T-helper 1 cell treated with Interleukin-12 subunit alpha and Interleukin-12 subunit beta and Interleukin-4 antibody, amounts not matched to agents 30 μg/mL and 1 μg/mL, for 36 hours (primary cell): ENCODE results near the gene IER3.
A peak's percentile ranks its signal among the peaks of the same experiment; 100 is the strongest.
"Not testable (repeated sequence)": the region's sequence is repeated elsewhere in the genome, so short reads cannot be mapped to it uniquely, and the experiment has no call there.

Experiments used
- H3K27ac Mint-ChIP-seq: one replicate; pipeline ENCODE4 v1.8.0; 2021; ENCODE audit warnings: mild to moderate bottlenecking, mixed read lengths
- H3K27me3 Mint-ChIP-seq: one replicate; pipeline ENCODE4 v1.8.0; 2021; ENCODE audit warnings: low read depth, mixed read lengths
- H3K36me3 Mint-ChIP-seq: one replicate; pipeline ENCODE4 v1.8.0; 2021; ENCODE audit warnings: low read depth, mixed read lengths
- H3K4me1 Mint-ChIP-seq: one replicate; pipeline ENCODE4 v1.8.0; 2021; ENCODE audit warnings: low read depth, mixed read lengths
- H3K4me3 Mint-ChIP-seq: one replicate; pipeline ENCODE4 v1.8.0; 2021; ENCODE audit warnings: mild to moderate bottlenecking, moderate library complexity, mixed read lengths
- H3K9me3 Mint-ChIP-seq: one replicate; pipeline ENCODE4 v1.8.0; 2021; ENCODE audit warnings: mixed read lengths

Gene IER3

GRCh38 chr6:30725713-30726505, 18.4 kb downstream of the IER3 start:
- Mint-ChIP-seq H3K9me3 (no peaks in the 10 kb centered on the region), H3K27ac (no peak overlapping the region), H3K4me3 (no peak overlapping the region), H3K27me3 (no peaks in the 10 kb centered on the region), H3K4me1 (peaks cover 43% of the 10 kb centered on the region), H3K36me3 (peaks cover 68% of the 10 kb centered on the region)

- H3K4me3 Mint-ChIP-seq: peak overlapping the region; percentile 27
- peak overlapping the region; percentile 31 for H3K27ac Mint-ChIP-seq
- H3K4me1 Mint-ChIP-seq: peaks cover 35% of the 10 kb centered on the region
- H3K27me3 Mint-ChIP-seq: no peaks in the 10 kb centered on the region
- peaks cover 65% of the 10 kb centered on the region for H3K36me3 Mint-ChIP-seq
- H3K9me3 Mint-ChIP-seq: no peaks in the 10 kb centered on the region
These were observed 19.3 kb downstream of the IER3 start for GRCh38 chr6:30724906-30725667.

- H3K9me3 Mint-ChIP-seq, H3K27me3 Mint-ChIP-seq: not testable (repeated sequence)
- peaks cover 37% of the 10 kb centered on the region for H3K4me1 Mint-ChIP-seq
- H3K27ac Mint-ChIP-seq: peak overlapping the region; percentile 65
- H3K4me3 Mint-ChIP-seq: peak overlapping the region; percentile 99
- peaks cover 60% of the 10 kb centered on the region for H3K36me3 Mint-ChIP-seq
These were observed 20.3 kb downstream of the IER3 start for GRCh38 chr6:30723843-30724741.

- Mint-ChIP-seq H3K4me1 (peaks cover 42% of the 10 kb centered on the region), H3K4me3 (peak overlapping the region; percentile 99), H3K27ac (peak overlapping the region; percentile 85), H3K36me3 (peaks cover 60% of the 10 kb centered on the region)
- H3K9me3 Mint-ChIP-seq, H3K27me3 Mint-ChIP-seq: not testable (repeated sequence)
These were observed 21.0 kb downstream of the IER3 start for GRCh38 chr6:30723159-30723842.

GRCh38 chr6:30722280-30723112, 21.9 kb downstream of the IER3 start:
- peaks cover 42% of the 10 kb centered on the region for H3K4me1 Mint-ChIP-seq
- peak overlapping the region; percentile 99 for H3K4me3 Mint-ChIP-seq
- peak overlapping the region; percentile 85 for H3K27ac Mint-ChIP-seq
- peaks cover 56% of the 10 kb centered on the region for H3K36me3 Mint-ChIP-seq
- no peaks in the 10 kb centered on the region for H3K27me3 Mint-ChIP-seq
- H3K9me3 Mint-ChIP-seq: no peaks in the 10 kb centered on the region

- Mint-ChIP-seq H3K36me3 (peaks cover 59% of the 10 kb centered on the region), H3K4me1 (peaks cover 46% of the 10 kb centered on the region), H3K27ac (peak overlapping the region; percentile 99), H3K4me3 (peak overlapping the region; percentile 99)
- not testable (repeated sequence) for H3K9me3 Mint-ChIP-seq, H3K27me3 Mint-ChIP-seq
These were observed 22.4 kb downstream of the IER3 start for GRCh38 chr6:30722025-30722279.

GRCh38 chr6:30721198-30722024, 22.9 kb downstream of the IER3 start:
- H3K4me1 Mint-ChIP-seq: peaks cover 51% of the 10 kb centered on the region
- H3K27me3 Mint-ChIP-seq: no peaks in the 10 kb centered on the region
- H3K27ac Mint-ChIP-seq: peak overlapping the region; percentile 99
- peaks cover 62% of the 10 kb centered on the region for H3K36me3 Mint-ChIP-seq
- H3K4me3 Mint-ChIP-seq: peak overlapping the region; percentile 99
- peaks cover 6% of the 10 kb centered on the region for H3K9me3 Mint-ChIP-seq

GRCh38 chr6:30720738-30721197, 23.6 kb downstream of the IER3 start:
- H3K4me1 Mint-ChIP-seq: peaks cover 55% of the 10 kb centered on the region
- H3K9me3 Mint-ChIP-seq: peaks cover 6% of the 10 kb centered on the region
- no peaks in the 10 kb centered on the region for H3K27me3 Mint-ChIP-seq
- peak overlapping the region; percentile 99 for H3K27ac Mint-ChIP-seq
- peaks cover 65% of the 10 kb centered on the region for H3K36me3 Mint-ChIP-seq
- peak overlapping the region; percentile 99 for H3K4me3 Mint-ChIP-seq

- Mint-ChIP-seq H3K4me1 (peaks cover 55% of the 10 kb centered on the region), H3K36me3 (peaks cover 64% of the 10 kb centered on the region), H3K27ac (peak within 1 kb of the TSS; percentile 99), H3K27me3 (no peaks in the 10 kb centered on the region), H3K4me3 (peak within 1 kb of the TSS; percentile 99), H3K9me3 (peaks cover 6% of the 10 kb centered on the region)
These were observed 24.3 kb downstream of the IER3 start, which contains the start of gene TUBB for GRCh38 chr6:30719791-30720737. TSS of gene TUBB (plus strand) at chr6:30720352. CDS start at chr6:30720507, 155 bp downstream.

- peak overlapping the region; percentile 99 for H3K4me3 Mint-ChIP-seq
- H3K27ac Mint-ChIP-seq: peak overlapping the region; percentile 99
- H3K27me3 Mint-ChIP-seq: no peaks in the 10 kb centered on the region
- peaks cover 6% of the 10 kb centered on the region for H3K9me3 Mint-ChIP-seq
- peaks cover 62% of the 10 kb centered on the region for H3K36me3 Mint-ChIP-seq
- peaks cover 56% of the 10 kb centered on the region for H3K4me1 Mint-ChIP-seq
These were observed 25.0 kb downstream of the IER3 start for GRCh38 chr6:30719356-30719755.

GRCh38 chr6:30717845-30718720, 26.3 kb downstream of the IER3 start:
- not testable (repeated sequence) for H3K9me3 Mint-ChIP-seq, H3K27me3 Mint-ChIP-seq
- Mint-ChIP-seq H3K4me3 (peak overlapping the region; percentile 99), H3K27ac (peak overlapping the region; percentile 100), H3K4me1 (peaks cover 50% of the 10 kb centered on the region), H3K36me3 (peaks cover 58% of the 10 kb centered on the region)
